SU-DHL-6 (cell line): ENCODE results near the gene RNF157.

Source experiments
- CTCF ChIP-seq: fragments of 200-600 bp; sonication (generic); IDR thresholded peaks from one replicate; pipeline ENCODE4 v1.5.1; 2017; ENCODE audit warnings: antibody characterized with exemption, mild to moderate bottlenecking, low read length, moderate library complexity; ENCODE audit not compliant: insufficient read depth, poor library complexity, severe bottlenecking
- EZH2phosphoT487 ChIP-seq: fragments of 200-600 bp; sonication (generic), shearing (Covaris generic); conservative IDR thresholded peaks from 2 replicates; pipeline ENCODE4 v1.6.1; 2018; ENCODE audit warnings: mild to moderate bottlenecking, antibody characterized with exemption, low read length, moderate library complexity, mixed read lengths

GRCh38 chr17:76278952-76279741 is 38.9 kb upstream of the RNF157 start:
- TF ChIP-seq EZH2phosphoT487, result no peak
- TF ChIP-seq CTCF, result peak; percentile 94
